ENCODE measurements around the gene RNF114.
"Not testable (repeated sequence)": the region's sequence is repeated elsewhere in the genome, so short reads cannot be mapped to it uniquely, and the experiment has no call there.

The RNF114 gene, protein sequence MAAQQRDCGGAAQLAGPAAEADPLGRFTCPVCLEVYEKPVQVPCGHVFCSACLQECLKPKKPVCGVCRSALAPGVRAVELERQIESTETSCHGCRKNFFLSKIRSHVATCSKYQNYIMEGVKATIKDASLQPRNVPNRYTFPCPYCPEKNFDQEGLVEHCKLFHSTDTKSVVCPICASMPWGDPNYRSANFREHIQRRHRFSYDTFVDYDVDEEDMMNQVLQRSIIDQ

DNA sequence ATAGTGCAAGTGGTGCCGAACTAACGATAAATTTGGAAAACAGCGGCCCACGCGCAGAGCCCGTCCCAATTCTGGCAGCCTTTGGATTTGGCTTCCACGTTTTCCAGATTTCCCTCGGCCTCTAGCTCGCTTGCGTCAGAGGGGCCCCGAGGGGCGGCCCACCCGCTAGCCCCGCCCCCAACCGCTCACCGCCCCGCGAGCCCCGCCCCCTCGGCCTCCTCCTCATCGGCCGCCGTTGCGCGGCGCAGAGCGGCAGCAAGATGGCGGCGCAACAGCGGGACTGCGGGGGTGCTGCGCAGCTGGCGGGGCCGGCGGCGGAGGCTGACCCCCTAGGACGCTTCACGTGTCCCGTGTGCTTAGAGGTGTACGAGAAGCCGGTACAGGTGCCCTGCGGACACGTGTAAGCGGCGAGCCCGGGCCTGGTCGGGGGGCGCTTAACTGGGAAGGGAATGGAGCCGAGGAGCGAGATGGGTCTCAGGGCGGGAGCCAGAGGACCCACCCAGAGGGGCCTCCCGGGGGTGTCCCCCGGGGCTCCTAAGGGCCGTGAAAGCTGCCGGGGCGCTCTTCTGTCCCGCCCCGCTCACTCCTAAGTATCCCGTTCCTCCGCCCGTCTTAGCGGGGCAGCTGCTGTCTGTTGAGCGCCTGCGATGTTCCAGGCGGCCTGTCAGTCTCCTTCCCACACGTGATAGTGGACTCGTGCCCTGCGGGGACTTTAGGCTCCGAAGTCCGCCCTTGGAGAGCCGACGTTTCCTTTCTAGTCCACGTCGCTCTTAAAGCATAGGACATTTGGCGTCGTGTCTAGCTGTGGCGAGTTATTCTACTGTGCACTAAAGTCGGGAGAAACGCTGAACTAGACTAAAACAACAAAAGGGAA is at the start of gene RNF114:
TSS of gene RNF114 (plus strand) at position 245 of the 874 bp plus-strand sequence. CDS start at position 261, 16 bp downstream.
- DNase-seq: peak; percentile 81

- no peak for DNase-seq
These were observed 49.5 kb upstream of the RNF114 start for GRCh38 chr20:49886571-49887213.

DNA sequence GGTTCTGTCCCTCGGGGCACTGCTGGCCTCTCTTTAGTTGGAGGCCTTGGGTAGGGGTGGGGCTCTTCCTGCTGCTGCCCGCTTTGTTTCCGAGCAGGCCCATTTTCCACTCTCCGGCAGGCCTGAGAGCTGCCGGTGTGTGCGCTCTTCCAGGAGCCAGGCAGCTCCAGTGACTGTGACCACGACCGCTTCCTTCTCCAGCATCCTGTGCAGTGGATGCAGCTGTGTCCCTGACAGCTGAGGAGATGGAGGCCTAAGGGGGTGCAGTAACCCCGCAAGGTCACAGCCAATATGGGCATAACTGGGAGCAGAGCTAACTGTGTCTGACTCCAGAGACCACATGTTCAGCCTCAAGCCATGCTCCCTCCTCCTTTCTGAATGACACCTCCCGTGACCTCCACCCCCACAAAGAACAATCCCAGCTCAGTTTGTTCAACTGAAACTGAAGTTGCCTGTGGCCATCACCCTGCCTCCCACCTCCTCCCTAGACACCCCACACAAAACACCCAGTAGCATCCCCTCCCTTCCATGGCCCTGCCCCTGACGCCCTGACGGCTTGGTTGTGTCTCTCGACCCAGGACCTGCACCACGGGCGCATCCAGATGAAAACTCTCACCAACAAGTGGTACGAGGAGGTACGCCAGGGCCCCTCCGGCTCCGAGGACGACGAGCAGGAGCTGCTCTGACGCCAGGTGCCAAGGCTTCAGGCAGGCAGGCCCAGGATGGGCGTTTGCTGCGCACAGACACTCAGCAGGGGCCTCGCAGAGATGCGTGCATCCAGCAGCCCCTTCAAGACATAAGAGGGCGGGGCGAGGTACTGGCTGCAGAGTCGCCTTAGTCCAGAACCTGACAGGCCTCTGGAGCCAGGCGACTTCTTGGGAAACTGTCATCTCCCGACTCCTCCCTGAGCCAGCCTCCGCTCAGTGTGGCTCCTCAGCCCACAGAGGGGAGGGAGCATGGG is 48.7 kb upstream of the RNF114 start:
- no peak for DNase-seq

- no peak for DNase-seq
These were observed 47.8 kb upstream of the RNF114 start for GRCh38 chr20:49888212-49889000.

- no peak for DNase-seq
These were observed 46.9 kb upstream of the RNF114 start for GRCh38 chr20:49889001-49889934.

DNA sequence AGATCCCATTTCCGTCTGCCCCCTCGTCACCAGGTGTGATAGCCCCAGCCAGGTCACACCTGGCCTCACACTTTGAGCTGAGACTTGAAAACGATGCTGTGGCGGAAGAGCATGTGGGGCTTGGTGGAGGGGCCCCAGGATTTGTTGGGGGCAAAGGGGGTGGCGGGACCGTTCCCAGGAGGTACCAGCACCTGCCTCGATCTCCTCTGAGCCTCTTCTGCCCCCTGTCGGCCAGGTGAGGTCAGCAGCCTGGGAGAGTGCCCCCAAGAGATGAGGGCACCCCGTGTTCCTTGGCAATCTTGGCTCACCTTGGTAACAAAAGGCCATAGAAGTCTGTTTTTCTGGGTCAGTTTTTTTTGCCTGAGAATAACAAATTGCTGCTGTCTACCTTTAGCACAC is 46.3 kb upstream of the RNF114 start:
- no peak for DNase-seq

DNA sequence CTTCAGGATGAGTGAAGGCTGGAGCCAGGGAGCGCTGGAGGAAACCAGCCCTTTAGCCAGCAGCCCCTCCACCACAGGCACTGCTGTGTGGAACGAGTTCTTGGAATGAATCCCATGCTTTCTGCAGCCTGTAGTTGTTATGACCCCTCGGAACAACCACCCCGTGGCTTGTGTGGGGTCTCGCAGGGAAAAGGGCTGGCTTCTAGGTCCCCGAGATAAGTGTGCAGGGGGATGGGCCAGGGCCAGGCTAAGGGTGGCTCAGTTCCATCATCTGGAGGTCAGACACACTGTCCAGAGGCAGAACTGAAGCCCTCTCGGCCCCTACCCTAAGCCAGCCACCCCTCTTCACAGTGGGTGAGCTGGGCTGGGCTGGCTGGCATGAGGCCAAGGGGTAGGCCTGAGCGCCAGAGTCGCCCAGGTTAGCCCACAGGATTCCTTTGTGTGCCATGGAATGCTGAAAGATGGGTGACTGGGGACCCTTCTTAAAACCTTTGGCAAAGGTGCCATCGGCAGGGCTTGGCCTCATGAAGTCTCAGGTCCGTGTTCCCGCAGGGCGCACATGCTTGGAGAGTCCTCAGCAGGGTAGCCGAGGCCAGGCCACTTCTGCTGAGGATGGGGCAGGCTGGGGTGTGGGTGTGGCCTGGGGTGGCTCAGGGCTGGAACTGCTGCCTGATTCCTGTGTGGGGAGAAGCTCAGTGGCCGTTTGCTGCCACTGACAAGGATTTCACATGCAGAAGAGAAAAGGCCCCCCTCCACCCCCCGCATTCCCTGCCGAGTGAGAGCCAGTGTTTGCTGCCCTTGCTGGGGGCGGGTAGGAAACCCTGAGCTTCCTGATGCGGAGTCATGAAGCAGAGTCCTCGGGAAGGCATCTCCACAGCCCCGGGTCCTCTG is 45.5 kb upstream of the RNF114 start:
- no peak for DNase-seq

GRCh38 chr20:49891476-49892110 is 44.6 kb upstream of the RNF114 start:
- DNase-seq: no peak

- no peak for DNase-seq
These were observed 43.9 kb upstream of the RNF114 start for GRCh38 chr20:49892260-49892659.

GRCh38 chr20:49892817-49893216 is 43.4 kb upstream of the RNF114 start:
- DNase-seq: no peak

- no peak for DNase-seq
These were observed 42.7 kb upstream of the RNF114 start for GRCh38 chr20:49893242-49894072.

DNA sequence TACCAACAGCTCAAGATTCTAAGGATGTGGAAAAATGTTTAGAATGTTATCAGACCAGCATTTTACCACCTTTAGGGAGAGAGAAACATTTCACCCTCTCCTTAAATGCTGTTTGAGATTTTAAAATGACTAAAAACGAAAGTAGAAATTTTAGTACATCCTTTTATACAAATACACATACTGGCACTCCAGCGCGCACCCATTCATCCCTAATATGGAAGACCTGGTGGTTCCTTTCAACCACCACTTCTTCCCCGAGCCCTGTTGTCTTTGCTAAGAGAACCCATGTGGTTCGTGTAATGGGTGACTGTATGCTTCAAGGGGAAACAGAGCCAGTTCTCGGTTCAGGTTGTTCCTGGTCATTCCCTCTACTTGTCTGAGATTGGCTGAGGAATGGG is 42.1 kb upstream of the RNF114 start:
- no peak for DNase-seq

- not testable (repeated sequence) for DNase-seq
These were observed 40.6 kb upstream of the RNF114 start for GRCh38 chr20:49895474-49896093.

- DNase-seq: no peak
These were observed 40.0 kb upstream of the RNF114 start for GRCh38 chr20:49896204-49896603.

DNA sequence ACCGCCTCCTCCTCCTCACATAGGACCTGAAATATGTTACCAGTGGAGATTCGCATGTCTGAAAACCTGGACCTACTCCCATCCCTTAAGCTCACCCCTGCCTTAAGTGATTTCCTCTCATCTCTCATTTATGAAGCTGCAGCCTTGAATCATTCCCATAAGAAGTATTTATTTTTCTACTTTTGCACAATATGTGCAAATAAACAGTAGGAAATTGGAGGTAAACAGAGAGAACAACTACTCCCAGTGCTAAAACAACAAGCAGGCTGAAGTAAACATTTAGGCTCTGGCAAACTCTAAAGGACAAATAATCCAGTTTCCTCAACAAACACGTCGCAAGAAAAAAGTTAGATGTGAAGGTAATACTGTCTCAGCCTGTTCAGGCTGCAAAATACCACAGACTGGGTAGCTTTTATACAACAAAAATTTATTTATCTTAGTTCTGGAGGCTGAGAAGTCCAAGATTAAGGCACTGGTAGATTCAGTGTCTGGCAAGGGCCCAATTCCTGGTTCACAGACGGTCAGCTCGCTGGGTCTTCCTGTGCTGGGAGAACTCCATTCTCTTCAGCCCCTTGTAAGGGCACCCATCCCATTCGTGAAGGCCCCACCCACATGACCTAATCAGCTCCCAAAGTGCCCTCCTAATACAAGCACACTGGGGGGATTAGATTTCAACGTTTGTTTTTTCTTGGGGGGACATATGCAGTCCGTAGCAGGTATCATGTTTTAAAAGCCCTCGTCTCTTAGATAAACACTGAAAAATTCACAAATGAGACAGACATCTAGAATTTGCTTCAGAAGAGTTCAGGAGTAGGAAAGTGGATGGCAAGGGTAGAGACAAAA is 36.4 kb upstream of the RNF114 start:
- DNase-seq: no peak

DNA sequence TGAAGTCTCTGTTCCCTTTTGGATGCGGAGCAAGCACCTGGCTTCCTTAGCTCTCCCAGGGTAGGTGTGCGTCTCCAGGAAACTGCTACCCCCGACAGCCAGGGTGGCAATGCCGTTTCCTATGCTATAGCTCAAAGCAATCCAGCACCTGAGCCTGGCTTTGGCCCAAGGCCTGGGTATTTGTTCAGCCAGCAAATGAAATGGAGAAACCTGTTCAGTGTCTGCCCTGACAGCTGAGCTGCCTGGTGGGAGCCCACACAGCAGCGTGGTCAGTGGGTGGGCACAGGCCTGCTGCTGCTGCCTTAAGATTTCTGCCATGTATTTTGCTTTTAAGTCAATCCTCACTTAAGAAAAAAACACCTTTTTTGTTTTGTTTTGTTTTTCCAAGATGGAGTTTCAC is 34.6 kb upstream of the RNF114 start:
- no peak for DNase-seq

Data from NCI-H510A (cell line).